HepG2 (cell line): ENCODE results near the gene SLC35E4. TPM values are rescaled to one million over a fixed set of nuclear protein-coding genes. Genes with fewer than 3 reads are reported as not detected.

ENCODE experiments used
- ATAC-seq: fragments of 200-7000 bp; cut with Tn5 transposase; 3 replicates; pipeline ENCODE4 v1.9.1; 2020; ENCODE audit warnings: mild to moderate bottlenecking, moderate library complexity
- BruUV-seq: library from RNA; stranded (reverse); fragments of 400-500 nt; replicated peaks from 2 replicates; lab custom pipeline; 2021; lab: Mats Ljungman, UMichigan
- CTCF ChIA-PET: fragments of 300-600 bp; formaldehyde crosslinking; extraction: SDS; loops from one replicate; lab custom pipeline; 2021; ENCODE audit warnings: low total read pairs, inconsistent platforms, low intra/inter-chr PET ratio; lab: Yijun Ruan, JAX
- POLR2A ChIA-PET: fragments of 350-600 bp; sonication (Branson Sonifier 250); formaldehyde crosslinking; loops from one replicate; lab custom pipeline; 2020; ENCODE audit warnings: antibody characterized with exemption, inconsistent platforms; lab: Yijun Ruan, JAX
- DNase-seq: peaks from one replicate; pipeline ENCODE4 v3.0.0-alpha.2; 2015; ENCODE audit warnings: low spot score
- FAIRE-seq: peaks from 3 replicates; lab custom pipeline; 2011; peaks lifted over from hg19 to GRCh38; lab: Jason Lieb, UNC
- H2AFZ ChIP-seq: one replicate; pipeline ENCODE4 v1.6.1; 2011; ENCODE audit warnings: low read length, inconsistent platforms
- H3K27ac ChIP-seq: fragments of 300-600 bp; 3 replicates; pipeline ENCODE4 v1.8.0; 2011; ENCODE audit warnings: mixed run types, mild to moderate bottlenecking, mixed read lengths, low read length, inconsistent platforms; ENCODE audit not compliant: insufficient read depth; ENCODE audit errors: extremely low read length
- H3K27me3 ChIP-seq, 2 experiments: fragments of 200-600 bp in 1 of 2; 2 replicates in 1 of 2; 3 replicates in 1 of 2; pipeline versions ENCODE4 v1.6.0 to v1.8.0; 2011; ENCODE audit warnings: low read length in 2 of 2, mild to moderate bottlenecking in 2 of 2, moderate library complexity in 2 of 2, inconsistent platforms in 1 of 2; ENCODE audit not compliant: insufficient read depth in 2 of 2, control insufficient read depth in 1 of 2
- H3K36me3 ChIP-seq, 2 experiments: fragments of 200-600 bp in 1 of 2; replicated peaks in 1 of 2; 2 replicates in 1 of 2; 3 replicates in 1 of 2; pipeline versions ENCODE4 v1.5.1 to v1.8.0; 2011; ENCODE audit warnings: low read length in 2 of 2, inconsistent platforms in 1 of 2; ENCODE audit not compliant: insufficient read depth in 2 of 2, control insufficient read depth in 1 of 2
- H3K4me1 ChIP-seq: 2 replicates; pipeline ENCODE4 v1.5.1; 2012; ENCODE audit warnings: low read length, inconsistent platforms; ENCODE audit not compliant: insufficient read depth
- H3K4me2 ChIP-seq: 2 replicates; pipeline ENCODE4 v1.6.0; 2011; ENCODE audit warnings: low read depth, low read length, inconsistent platforms
- H3K4me3 ChIP-seq, 3 experiments: fragments of 200-600 bp in 1 of 3; sonication (generic), shearing (Covaris generic) in 1 of 3; replicated peaks in 1 of 3; 2 replicates each; pipeline ENCODE4 v1.5.1; 2011 to 2016; ENCODE audit warnings: low read length in 3 of 3, inconsistent platforms in 2 of 3, low read depth in 2 of 3, mild to moderate bottlenecking in 2 of 3, control low read depth in 1 of 3, mixed read lengths in 1 of 3; ENCODE audit not compliant: insufficient read depth in 1 of 3
- H3K79me2 ChIP-seq: one replicate; pipeline ENCODE4 v1.6.1; 2011; ENCODE audit warnings: low read length, inconsistent platforms; ENCODE audit not compliant: insufficient read depth
- H3K9ac ChIP-seq: 2 replicates; pipeline ENCODE4 v1.6.0; 2011; ENCODE audit warnings: mild to moderate bottlenecking, low read depth, low read length, inconsistent platforms; ENCODE audit not compliant: insufficient read depth
- H3K9me3 ChIP-seq: 2 replicates; pipeline ENCODE4 v1.5.1; 2012; ENCODE audit warnings: mild to moderate bottlenecking, low read length
- H4K20me1 ChIP-seq: 2 replicates; pipeline ENCODE4 v1.6.0; 2011; ENCODE audit warnings: inconsistent platforms, mild to moderate bottlenecking, low read length, moderate library complexity; ENCODE audit not compliant: insufficient read depth
- ZBTB49 ChIP-seq: sonication (generic); formaldehyde crosslinking; IDR thresholded peaks from 2 replicates; pipeline ENCODE4 v1.4.0; 2020; ENCODE audit warnings: missing genetic modification reagents, borderline replicate concordance
- ZFP36 ChIP-seq: fragments of 150-350 bp; IDR thresholded peaks from 2 replicates; pipeline ENCODE4 v1.6.1; 2018; ENCODE audit warnings: borderline replicate concordance, low read length, low read depth; ENCODE audit not compliant: partially characterized antibody
- ZNF121 ChIP-seq: sonication (generic); formaldehyde crosslinking; IDR thresholded peaks from 2 replicates; pipeline ENCODE4 v1.5.0; 2020; ENCODE audit warnings: mild to moderate bottlenecking, missing genetic modification reagents
- ZNF331 ChIP-seq: sonication (generic); formaldehyde crosslinking; IDR thresholded peaks from 2 replicates; pipeline ENCODE4 v1.4.0; 2020; ENCODE audit warnings: missing genetic modification reagents
- ZNF563 ChIP-seq: sonication (generic); formaldehyde crosslinking; IDR thresholded peaks from 2 replicates; pipeline ENCODE4 v1.8.0; 2022; ENCODE audit warnings: mild to moderate bottlenecking, moderate library complexity, missing genetic modification reagents
- ZSCAN29 ChIP-seq: sonication (generic); formaldehyde crosslinking; conservative IDR thresholded peaks from 2 replicates; pipeline ENCODE4 v1.4.0; 2020; ENCODE audit warnings: mild to moderate bottlenecking, missing genetic modification reagents
- WGBS: methylation state at CpG from one replicate; pipeline ENCODE4 v1.1.6; 2017; ENCODE audit warnings: low lambda C conversion rate; 5-methylcytosine and 5-hydroxymethylcytosine counted together
- in situ Hi-C: cut with HindIII; loops from 2 replicates; pipeline ENCODE4 v1.10.0; 2017; ENCODE audit warnings: low pct_unique_long_range_greater_than_20kb; ENCODE audit not compliant: extremely low pct_ligation_motif_present
- intact Hi-C: fragments of 100-400 bp; cut with micrococcal nuclease; formaldehyde crosslinking; loops from one replicate; pipeline ENCODE4 v1.10.0; 2022; ENCODE audit not compliant: unreplicated experiment
- polyA plus RNA-seq, 8 experiments: library from polyadenylated mRNA; depleted of rRNA in 3 of 8; stranded (reverse) in 7 of 8; unstranded in 1 of 8; fragments of >200 nt; fragmentation: Illumina TruSeq in 4 of 8; extraction: Trizol in 4 of 8; gene quantifications; 2 replicates each; pipeline versions ENCODE4 v1.2.1 to v1.2.3, GENCODE V29; 2011 to 2016; ENCODE audit warnings: low read depth in 4 of 8, missing spikeins in 1 of 8, mixed read lengths in 1 of 8; ENCODE audit not compliant: insufficient read depth in 1 of 8
- total RNA-seq, 5 experiments: library from RNA; depleted of rRNA; stranded (reverse); fragments of >200 nt; fragmentation: Illumina TruSeq; extraction: Trizol; gene quantifications; 2 replicates each; pipeline ENCODE4 v1.2.3, GENCODE V29; 2016; ENCODE audit warnings: low read depth in 1 of 5
- TF ChIP-seq, protein P1 (sequence below): sonication (generic); formaldehyde crosslinking; IDR thresholded peaks from 2 replicates; pipeline ENCODE4 v1.5.0; 2020; ENCODE audit warnings: mild to moderate bottlenecking, missing genetic modification reagents

The SLC35E4 gene
- total and polyA plus RNA-seq, 2 of the 13 experiments (the other 11 are each of a cell fraction or from before 2014, with no cell fraction given): 0.07 to 0.15 TPM

GRCh38 chr22:30596199-30596598 is 39.4 kb upstream of the SLC35E4 start:
- intact Hi-C loops (no loop called here), in situ Hi-C loops (no loop called here)
- ChIA-PET POLR2A (no interaction called here), CTCF (no interaction called here)
- H4K20me1 ChIP-seq: no peaks in the 10 kb centered on the region
- no TSS peak for BruUV-seq
- H2AFZ ChIP-seq: no peak overlapping the region
- H3K27me3 ChIP-seq: peaks cover 1 to 9% of the 10 kb centered on the region in 2 experiments; a peak in 2 of 5 replicates
- FAIRE-seq (no peak), ATAC-seq (no peak), DNase-seq (no peak)
- peaks cover 11% of the 10 kb centered on the region for H3K4me1 ChIP-seq
- TF ChIP-seq ZNF121: peak; percentile 86
- TF ChIP-seq ZBTB49: no peak
- no peak for TF ChIP-seq ZNF563 (CRISPR knock-in tag)
- no peak overlapping the region for H3K27ac ChIP-seq
- H3K4me2 ChIP-seq: no peak overlapping the region
- 20% methylated on average over 2 of the region's 2 CpGs for WGBS
- H3K79me2 ChIP-seq: peaks cover 5% of the 10 kb centered on the region
- no peaks in the 10 kb centered on the region for H3K36me3 ChIP-seq
- no peak overlapping the region for H3K9ac ChIP-seq
- no peak overlapping the region for H3K4me3 ChIP-seq
- H3K9me3 ChIP-seq: no peaks in the 10 kb centered on the region

GRCh38 chr22:30596886-30597285 is 38.7 kb upstream of the SLC35E4 start:
- Histone ChIP-seq H3K4me3 (no peak overlapping the region), H2AFZ (no peak overlapping the region), H3K79me2 (no peaks in the 10 kb centered on the region), H3K4me1 (peaks cover 11% of the 10 kb centered on the region), H3K36me3 (no peaks in the 10 kb centered on the region), H3K27ac (no peak overlapping the region), H3K27me3 (peaks cover 1 to 9% of the 10 kb centered on the region in 2 experiments; a peak in 2 of 5 replicates), H3K4me2 (no peak overlapping the region), H4K20me1 (no peaks in the 10 kb centered on the region), H3K9ac (no peak overlapping the region), H3K9me3 (no peaks in the 10 kb centered on the region)
- FAIRE-seq (no peak), DNase-seq (no peak), ATAC-seq (no peak)
- intact Hi-C loops: no loop called here
- no TSS peak for BruUV-seq
- WGBS: 75% methylated on average over 10 of the region's 29 CpGs
- ChIA-PET POLR2A (no interaction called here), CTCF (no interaction called here)
- in situ Hi-C loops: no loop called here
- TF ChIP-seq ZNF331 (no peak), ZSCAN29 (CRISPR knock-in tag) (no peak), ZFP36 (no peak)
- TF ChIP-seq, protein P1, sequence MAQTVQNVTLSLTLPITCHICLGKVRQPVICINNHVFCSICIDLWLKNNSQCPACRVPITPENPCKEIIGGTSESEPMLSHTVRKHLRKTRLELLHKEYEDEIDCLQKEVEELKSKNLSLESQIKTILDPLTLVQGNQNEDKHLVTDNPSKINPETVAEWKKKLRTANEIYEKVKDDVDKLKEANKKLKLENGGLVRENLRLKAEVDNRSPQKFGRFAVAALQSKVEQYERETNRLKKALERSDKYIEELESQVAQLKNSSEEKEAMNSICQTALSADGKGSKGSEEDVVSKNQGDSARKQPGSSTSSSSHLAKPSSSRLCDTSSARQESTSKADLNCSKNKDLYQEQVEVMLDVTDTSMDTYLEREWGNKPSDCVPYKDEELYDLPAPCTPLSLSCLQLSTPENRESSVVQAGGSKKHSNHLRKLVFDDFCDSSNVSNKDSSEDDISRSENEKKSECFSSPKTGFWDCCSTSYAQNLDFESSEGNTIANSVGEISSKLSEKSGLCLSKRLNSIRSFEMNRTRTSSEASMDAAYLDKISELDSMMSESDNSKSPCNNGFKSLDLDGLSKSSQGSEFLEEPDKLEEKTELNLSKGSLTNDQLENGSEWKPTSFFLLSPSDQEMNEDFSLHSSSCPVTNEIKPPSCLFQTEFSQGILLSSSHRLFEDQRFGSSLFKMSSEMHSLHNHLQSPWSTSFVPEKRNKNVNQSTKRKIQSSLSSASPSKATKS (CRISPR knock-in tag): no peak
